GM20431 (cell line): ENCODE results near the gene TBCD.
"Not testable (repeated sequence)": the region's sequence is repeated elsewhere in the genome, so short reads cannot be mapped to it uniquely, and the experiment has no call there.

ENCODE experiments used
- in situ Hi-C: fragments of 300-500 bp; cut with MseI, MboI; formaldehyde crosslinking; loops from one replicate; pipeline ENCODE4 v1.15.0; 2020; ENCODE audit warnings: low sequenced_read_pairs; ENCODE audit not compliant: unreplicated experiment

TBCD gene

DNA sequence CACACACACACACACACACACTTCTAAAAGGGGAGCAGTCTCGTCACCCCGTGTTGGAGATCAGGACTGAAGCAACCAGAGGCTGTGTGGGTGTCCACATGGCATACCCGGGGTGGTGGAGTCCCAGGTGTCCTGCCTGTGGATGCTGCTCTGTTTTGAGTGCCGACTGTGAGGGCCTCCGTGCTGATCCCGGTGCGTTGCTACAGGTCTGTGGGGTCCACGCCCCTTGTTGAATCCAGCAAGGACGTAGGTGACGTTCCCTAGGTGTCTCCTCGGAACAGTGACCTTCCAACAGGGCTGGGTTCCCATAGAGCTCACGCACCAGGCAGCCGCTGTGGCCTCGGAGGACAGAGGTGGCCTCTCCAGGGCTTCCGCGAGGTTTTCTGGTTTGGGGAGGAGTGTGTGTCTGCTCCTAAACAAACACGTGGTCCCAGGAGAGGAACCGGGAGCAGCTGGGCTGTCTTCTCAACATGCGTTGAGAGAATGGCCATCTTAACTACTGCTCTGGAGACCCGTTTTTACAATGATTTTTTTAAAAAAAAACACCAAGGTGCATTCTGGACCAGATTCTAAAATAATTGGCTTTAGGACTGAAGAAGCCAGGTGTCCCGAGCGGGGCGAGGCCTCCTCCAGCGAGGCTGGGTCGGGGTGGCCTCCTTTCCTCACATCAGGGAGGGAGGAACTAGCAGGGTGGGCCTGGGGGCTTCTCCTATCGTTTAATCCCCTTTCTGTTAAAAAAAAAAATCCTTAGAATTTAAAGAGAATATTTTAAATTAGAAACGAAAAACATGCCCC is 188.6 kb downstream of the TBCD start:
- in situ Hi-C loops = no loop called here

DNA sequence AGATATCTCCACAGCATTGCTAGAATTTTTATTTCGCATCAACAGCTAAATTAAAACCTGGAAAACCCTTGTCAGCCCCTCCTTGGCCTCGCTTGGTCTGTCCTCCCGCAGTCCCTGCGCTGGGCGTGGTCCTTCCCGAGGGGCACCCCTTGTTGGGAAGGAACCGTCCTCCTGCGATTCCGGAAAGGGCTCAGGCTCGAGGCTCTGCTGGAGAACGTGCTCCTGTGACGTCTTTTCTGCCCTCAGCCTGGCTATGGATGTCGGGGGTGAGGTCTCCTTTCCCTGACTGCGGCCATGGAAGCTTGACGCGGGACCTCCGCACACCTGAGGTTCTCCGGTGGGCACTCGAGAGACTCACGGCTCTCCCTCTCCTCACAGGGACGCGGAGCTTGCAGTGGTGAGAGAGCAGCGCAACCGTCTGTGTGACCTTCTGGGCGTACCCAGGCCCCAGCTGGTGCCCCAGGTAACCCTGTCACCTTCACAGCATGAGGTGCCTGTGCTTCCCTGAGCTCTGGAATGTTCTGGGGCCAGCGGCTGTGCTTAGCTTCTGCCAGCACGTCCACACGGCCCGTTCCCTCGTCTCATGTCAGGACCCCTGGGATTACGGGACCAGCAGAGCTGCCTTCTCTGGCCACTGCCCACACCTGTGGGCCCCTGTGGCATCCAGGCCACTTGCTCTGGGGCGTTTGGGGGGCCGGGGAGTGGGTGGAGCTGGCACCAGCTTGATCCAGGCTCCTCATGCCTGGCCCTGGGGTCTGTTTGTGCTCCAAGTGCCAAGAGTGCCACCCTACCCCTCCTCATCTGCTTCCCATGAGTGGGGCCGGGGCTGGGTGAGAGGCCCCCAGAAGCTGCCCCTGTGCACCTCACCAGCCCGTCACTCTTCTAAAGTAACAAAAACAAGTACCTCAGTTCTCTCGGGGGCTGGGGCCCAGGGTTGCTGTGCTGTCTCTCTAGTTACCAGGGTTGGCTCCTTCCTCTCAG is 189.4 kb downstream of the TBCD start:
- in situ Hi-C loops = no loop called here

DNA sequence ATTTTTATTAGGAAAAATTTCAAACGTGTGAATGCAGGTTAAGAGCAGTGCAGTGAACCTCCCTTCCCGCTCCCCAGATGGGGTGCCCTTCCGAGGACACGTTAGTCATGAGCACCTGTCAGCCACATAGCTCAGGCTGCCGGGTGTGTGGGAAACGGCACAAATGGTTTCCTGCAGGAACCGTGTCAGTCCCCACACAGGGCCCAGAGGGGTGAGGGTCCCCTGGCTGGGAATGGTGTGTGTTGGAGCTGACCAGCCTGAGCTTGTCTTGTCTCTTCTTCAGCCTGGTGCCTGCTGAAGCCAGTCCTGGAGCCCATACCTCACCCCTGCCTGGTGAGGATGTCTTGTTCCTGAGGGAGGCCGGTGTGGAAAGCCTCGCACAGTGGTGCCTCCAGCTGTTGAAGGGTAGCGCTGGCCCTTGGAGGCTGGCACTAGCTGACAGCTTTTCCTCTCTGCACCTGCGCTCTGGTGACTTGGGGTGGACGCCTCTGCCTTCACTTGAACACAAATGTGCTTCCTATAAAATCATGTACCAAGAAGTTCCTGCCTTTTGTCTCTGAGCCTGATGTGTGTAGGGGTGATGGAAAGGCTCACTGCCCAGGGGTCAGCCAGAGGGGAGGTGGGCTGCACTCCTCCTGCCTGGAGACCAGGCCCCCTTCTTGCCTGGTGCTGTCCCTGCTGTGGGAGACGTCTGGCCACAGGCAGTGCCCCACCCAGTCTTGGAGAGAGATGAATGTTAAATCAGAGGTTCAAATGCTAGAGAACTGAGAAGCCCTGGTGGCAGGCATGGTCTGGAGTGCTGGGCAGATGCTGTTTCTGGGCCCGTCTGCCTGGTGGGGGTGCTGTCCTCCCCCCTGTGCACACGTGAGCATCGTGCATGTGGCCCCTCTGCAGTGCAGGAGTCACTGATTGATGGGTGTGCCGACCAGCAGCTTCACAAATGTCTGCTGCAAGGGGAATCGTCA is 190.6 kb downstream of the TBCD start:
- in situ Hi-C loops = no loop called here

DNA sequence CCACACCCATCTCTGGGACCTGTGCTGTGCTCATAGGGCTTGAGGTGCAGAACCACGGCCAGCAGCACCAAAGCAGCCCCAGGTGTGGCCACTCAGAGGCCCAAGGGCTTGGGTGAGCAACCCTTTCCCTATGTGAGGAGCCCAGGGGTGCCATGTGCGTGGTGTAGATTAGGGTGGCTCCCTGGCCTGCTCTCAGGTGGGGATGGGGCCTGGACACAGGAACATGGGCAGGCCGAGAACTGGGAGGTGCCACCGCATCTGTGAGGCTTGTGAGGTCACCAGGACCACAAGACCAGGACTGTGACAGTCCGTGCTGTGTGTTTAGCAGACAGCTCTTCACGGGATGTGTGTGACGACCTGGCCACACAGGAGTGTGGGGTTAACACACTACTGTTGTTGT is 191.5 kb downstream of the TBCD start:
- in situ Hi-C loops = no loop called here

DNA sequence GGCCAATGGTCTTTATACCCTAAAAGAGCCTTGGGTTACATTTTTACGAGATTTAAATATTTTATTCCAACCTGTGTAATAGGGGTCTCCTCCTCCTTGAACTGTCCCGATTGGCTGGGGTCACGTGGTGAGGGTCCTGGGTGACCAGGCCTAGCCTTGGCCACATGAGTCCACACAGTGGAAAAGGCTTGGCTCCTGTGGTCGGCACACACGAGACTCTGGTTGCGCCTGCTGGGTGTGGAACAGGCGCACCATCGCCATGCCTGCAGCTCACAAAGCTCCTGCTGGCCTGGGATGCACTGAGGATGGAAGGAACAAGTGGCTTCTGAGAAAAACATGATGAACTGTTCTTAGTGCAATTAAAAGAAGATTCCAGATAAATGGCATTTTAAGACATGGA is 191.9 kb downstream of the TBCD start:
- in situ Hi-C loops = no loop called here

DNA sequence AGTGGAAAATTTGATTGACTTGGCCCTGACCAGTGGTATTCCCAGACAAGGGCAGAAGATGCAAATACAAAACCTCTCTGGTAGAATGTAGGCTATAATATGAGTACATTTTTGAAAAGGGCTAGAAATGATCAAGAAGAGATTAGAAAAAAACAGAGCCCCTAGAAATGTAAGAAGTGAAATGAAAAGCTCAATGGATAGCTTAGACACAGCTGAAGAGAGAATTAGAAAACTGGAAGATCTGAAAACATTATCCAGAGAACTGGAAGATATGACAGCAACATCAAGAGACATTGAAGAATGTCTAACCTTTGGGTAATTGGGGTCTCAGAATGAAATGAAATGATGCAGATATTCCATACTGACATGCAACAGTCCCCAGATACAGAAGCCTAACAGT is 193.1 kb downstream of the TBCD start:
- in situ Hi-C loops = no loop called here

DNA sequence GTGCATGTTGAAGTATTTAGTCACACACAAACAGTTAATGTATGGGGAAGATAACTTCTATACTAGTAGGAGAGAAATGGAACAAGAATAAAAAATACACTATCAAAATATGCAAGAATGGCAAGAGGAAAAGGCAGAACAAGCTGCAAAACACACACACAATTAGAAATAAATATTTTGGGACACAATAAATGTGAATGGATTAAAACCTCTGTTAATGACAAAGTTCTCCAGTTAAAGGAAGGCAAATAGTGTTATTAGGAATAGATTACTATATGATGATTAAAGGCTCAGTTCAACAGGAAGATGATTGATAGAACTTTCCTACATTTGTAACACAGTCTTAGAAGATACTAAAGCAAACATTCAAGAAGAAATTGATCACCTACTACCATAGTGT is 194.2 kb downstream of the TBCD start:
- in situ Hi-C loops = no loop called here

DNA sequence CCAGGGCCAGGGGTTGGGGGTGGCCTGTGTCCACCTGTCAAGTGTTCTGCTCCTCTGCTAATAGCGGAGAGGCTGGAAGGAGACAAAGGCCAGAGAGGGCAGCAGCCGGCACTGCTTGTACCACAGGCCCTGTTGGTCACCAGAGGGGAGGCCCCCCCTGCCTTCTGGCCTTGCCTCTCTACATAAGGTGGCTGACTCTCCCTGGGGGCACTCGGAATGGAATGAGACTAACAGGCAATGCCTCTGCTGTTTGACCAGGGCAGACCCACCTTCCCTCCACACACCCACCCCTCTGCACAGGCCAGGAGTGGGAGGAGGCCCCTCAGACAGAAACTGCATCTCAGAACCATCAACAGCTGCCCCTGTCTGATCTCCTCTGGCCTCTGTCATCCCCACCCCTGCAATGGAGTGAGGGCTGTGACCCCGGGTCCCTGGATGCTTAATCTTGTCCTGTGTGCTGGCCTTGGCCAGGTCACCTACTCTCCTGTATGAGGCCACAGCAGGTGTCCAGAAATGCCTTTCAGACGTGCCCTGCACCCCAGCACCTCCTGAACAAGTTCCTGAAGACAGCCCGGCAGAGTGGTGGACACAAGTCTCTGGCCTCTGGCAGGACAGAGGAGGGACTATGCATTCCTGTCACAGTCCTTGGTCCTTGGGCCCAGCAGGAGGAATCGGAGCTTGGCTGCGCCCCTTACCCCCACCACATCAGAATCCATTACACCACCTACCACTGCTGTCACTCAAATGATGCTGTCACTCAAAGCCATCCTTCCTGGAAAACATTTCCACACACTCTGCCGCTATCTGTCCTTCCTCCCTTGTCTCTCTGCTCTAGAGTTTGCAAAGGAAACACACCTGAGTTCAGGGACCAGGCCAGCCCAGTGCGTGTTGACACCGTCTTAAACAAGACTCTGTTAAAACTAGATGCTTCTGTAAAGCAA is 195.5 kb downstream of the TBCD start:
- in situ Hi-C loops = no loop called here

DNA sequence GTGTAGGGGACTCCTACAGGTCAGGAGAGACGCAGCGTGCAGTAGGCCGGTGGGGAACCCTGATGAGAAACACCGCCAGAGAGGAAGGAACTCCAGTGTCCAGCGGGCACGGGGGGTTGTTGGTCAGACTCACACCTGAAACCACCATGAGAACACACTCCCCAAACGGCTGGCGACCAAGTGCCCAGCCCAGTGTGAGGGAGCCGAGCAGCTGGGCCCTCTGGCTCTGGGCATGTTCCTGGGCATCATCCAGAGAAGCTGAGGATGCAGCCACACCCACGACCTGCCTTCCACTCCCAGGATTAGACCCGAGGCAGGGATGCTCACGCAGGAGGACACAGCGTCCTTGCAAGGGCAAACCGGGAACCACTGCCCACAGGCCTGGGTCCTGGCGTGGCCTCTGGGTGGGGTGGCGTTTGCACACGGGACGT is 196.2 kb downstream of the TBCD start:
- in situ Hi-C loops = no loop called here

DNA sequence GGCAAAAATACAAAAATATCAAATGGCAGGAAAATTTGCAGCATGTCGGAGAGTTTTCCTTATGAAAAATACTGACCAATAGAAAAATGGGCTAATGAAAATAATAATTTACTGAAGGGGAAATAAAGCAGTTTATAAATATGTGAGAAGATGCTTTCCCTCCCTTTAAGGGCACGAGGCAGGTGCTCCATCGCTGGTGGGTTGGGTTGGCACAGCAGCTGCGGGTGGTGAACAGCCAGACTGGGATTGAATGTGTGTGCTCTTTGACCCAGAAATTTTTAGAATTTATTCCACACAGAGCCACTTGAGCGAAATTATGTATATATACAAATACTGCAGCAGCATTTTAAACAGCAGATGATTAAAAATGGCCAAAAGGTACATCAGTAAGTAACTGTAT is 197.1 kb downstream of the TBCD start:
- in situ Hi-C loops = no loop called here

DNA sequence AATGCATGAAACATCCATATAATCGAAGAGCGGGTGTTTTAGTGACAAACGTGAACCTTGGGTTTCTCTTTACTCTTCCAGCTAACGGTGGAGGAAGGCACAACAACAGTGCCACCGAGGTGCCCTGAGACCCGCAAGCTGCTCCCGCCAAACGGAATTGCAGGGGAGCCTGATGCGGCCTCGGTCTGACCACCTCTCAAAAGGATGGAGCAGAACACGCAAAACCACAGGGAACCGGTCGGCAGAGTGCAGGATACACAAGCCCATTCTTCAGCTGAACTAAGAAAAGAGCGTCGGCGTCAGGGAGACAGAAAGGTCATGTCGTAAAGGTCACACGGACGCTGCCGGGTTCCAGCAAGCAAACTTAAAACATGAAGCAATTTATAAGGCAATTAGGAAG is 197.5 kb downstream of the TBCD start:
- in situ Hi-C loops = no loop called here

DNA sequence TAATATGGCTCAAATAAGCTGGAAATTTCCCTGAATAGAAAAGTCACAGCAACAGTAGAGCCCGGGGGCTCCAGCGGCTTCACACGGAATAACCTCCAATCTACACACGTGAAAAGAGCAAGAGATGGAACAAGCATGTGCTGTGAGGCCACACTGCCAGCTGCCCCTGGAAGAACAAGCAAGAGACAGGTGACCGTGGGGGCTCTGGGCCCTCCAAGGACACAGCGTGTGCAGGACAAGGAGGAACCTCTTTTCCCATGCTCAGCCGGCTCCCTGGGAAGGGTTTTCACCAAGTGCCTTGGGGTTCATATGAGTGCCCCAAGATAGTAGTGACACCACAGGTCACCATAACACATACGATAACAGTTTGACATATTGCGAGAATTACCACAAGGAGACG is 198.1 kb downstream of the TBCD start:
- in situ Hi-C loops = no loop called here

DNA sequence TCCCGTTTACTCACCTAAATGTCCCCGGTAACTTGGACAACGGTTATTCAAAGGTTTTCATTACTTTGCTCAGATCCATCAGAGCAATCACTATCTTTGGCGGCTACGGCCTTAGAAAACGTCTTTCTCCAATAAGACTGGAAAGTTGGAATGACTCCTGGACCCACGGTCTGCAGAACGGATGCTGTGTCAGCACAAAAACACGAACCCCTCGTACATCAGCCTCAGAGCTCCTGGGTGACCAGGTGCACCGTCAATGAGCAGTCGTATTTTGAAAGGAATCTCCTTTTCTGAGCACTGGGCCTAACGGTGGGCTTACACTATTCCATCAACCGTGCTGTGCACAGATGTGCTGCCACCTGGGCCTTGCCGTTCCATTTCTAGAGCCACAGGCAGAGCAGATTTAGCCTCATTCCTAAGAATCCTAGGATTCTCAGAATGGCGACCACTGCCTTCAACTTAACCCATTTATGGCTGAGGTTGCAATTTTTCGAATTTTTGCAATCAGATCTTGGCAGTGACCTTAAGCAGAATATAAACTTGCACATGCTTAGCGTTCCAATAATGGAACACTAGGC is 198.7 kb downstream of the TBCD start:
- in situ Hi-C loops = no loop called here

DNA sequence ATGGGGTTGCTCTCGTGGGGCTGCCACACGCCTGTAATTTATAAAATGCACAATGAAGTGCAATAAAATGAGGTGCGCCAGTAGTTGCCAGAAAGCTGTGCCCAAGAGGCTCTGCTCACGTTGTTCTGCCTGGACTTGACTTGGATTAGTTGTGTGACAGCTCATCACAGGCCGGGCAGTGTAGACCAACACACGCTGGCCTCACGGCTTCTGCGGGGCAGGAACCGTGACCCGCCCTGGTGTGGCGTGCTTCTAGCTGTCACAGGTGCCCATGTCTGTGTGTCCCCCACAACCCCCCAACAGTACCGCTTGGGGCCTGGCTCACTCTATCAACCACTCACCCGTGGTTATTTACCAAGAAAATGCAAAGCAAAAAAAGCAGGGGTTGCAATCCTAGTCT is 200.2 kb downstream of the TBCD start:
- in situ Hi-C loops = no loop called here

DNA sequence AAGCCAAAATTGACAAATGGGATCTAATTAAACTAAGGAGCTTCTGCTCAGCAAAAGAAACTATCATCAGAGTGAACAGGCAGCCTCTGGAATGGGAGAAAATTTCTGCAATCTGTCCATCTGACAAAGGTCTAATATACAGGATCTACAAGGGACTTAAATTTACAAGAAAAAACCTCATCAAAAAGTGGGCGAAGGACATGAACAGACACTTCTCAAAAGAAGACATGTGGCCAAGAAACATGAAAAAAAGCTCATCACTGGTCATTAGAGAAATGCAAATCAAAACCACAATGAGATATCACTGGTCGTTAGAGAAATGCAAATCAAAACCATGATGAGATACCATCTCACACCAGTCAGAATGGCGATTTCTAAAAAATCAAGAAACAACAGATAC is 203.2 kb downstream of the TBCD start:
- in situ Hi-C loops = not testable (repeated sequence)

DNA sequence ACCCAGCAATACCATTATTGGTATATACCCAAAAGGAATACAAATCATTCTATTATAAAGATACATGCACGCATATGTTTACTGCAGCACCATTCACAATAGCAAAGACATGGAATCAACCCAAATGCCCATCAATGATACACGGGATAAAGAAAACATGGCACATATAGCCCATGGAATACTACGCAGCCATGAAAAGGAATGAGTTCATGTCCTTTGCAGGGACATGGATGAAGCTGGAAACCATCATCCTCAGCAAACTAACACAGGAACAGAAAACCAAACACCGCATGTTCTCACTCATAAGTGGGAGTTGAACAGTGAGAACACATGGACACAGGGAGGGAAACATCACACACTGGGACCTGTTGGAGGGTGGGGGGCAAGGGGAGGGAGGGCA is 203.8 kb downstream of the TBCD start:
- in situ Hi-C loops = not testable (repeated sequence)

DNA sequence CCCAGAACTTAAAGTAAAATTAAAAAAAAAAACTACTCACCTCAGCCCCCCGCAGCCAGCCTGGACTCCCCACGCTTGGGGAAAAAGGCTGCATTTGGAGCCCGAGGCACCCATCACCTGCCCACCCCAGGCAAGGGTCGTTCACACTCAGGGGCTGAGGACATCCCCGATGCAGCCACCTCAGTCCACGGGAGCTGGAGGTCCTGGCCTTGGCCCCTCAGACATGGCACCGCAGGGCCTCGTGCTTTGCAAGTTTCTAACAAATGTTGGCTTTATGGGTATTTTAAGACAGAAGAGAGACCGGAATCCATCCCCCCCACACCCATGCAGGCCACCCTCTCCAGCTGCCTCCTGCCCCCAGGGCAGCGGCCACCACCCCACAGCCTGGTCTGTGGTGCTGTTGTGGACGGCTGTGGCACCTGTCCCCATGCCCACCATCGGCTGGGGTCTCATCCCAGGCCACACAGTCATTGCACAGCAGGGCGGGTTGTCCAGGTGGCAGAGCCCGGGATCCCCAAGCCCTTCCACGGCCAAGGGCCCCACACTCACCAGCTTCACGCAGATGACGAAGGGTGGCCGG is 204.4 kb downstream of the TBCD start:
- in situ Hi-C loops = no loop called here

DNA sequence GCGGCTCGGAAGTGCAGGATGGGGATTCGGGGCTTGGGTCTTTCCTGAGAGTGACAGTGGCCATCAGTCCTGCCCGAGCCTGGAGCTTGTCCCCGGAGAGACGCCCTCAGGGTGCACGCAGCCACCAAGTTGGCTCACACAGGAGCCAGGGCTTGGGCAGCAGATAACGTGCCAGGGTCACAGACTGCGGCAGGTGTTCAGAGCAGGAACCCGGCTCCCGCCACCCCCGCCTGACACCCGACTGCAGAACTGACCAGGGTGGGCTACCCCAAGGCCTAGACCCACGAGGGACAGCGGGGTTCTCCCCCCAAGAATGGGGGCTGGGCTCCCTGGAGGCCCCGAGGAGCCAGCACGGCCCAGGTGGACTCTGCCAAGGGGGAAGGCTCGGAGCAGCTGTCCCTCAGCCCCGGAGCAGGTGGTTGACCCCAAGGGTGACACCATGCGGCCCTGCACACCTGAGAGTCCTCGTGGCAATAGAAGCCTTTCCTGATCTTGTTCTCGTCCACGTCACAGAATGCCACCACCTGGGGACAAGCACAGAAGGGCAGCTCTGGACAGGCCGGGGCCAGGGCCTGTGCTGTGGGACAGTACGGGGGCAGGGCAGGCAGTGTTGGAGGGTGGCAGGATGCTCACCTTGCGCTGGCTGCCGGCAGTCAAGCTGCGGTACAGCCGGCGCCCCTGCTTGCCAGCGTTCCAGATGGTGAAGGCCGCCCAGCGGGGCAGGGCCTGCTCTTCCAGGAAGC is 205.0 kb downstream of the TBCD start:
- in situ Hi-C loops = no loop called here
